Measurements from ENCODE around the gene ZSCAN29. TPM values are rescaled to one million over a fixed set of nuclear protein-coding genes. Genes with fewer than 3 reads are reported as not detected.

The ZSCAN29 gene
- total RNA-seq, 1 donor from 2014 or later, result 32.1 TPM

GRCh38 chr15:43312378-43312777, 58.5 kb downstream of the ZSCAN29 start:
- Mint-ChIP-seq H3K27me3 (ENCODE audit: low read depth) (peaks cover 67% of the 10 kb centered on the region), H3K4me3 (no peak overlapping the region), H3K36me3 (no peaks in the 10 kb centered on the region), H3K27ac (no peak overlapping the region), H3K4me1 (no peaks in the 10 kb centered on the region), H3K9me3 (no peaks in the 10 kb centered on the region)
- no peak for TF ChIP-seq CTCF (IDR thresholded peaks at IDR 0.05; ENCODE audit: unreplicated experiment)
- DNase-seq (ENCODE audit: low spot score in 2 of 2, unreplicated experiment in 2 of 2), result no peak

Other genes starting within 250 kb of the ZSCAN29 start
- 12.4 to 13.4 TPM (median 12.9 TPM) in 3 replicates for gene TMEM62, start 237.5 kb downstream of the ZSCAN29 start, total RNA-seq
- 29.3 to 31.2 TPM (median 29.5 TPM) in 3 replicates for gene CCNDBP1, start 185.6 kb downstream of the ZSCAN29 start, total RNA-seq
- gene EPB42, start 150.0 kb downstream of the ZSCAN29 start, total RNA-seq, result 0.13 TPM in 1 of 3 replicates, not detected in the others
- gene TGM5, start 104.1 kb downstream of the ZSCAN29 start, total RNA-seq, result not detected in 3 replicates
- not detected in 3 replicates for gene TGM7, start 68.8 kb downstream of the ZSCAN29 start, total RNA-seq
- gene LCMT2, start 40.5 kb downstream of the ZSCAN29 start, total RNA-seq, result 9.8 to 10.0 TPM (median 9.9 TPM) in 3 replicates
- gene TUBGCP4, start 58 bp upstream of the ZSCAN29 start, total RNA-seq, result 25.4 to 29.1 TPM (median 26.3 TPM) in 3 replicates
- gene TP53BP1, start 122.1 kb upstream of the ZSCAN29 start, total RNA-seq, result 103 to 112 TPM (median 108 TPM) in 3 replicates
- 13.7 to 13.9 TPM (median 13.7 TPM) in 3 replicates for gene MAP1A, start 146.6 kb upstream of the ZSCAN29 start, total RNA-seq
- 53.2 to 61.5 TPM (median 56.0 TPM) in 3 replicates for gene PPIP5K1, start 219.2 kb upstream of the ZSCAN29 start, total RNA-seq
- 0.20 to 0.44 TPM in 2 of 3 replicates, not detected in the other for gene CKMT1B, start 223.0 kb upstream of the ZSCAN29 start, total RNA-seq
- 2.1 to 2.9 TPM (median 2.7 TPM) in 3 replicates for gene STRC, start 247.8 kb upstream of the ZSCAN29 start, total RNA-seq